ENCODE measurements around the gene SEMA7A. TPM values are rescaled to one million over a fixed set of nuclear protein-coding genes. Genes with fewer than 3 reads are reported as not detected.
"Not testable (repeated sequence)": the region's sequence is repeated elsewhere in the genome, so short reads cannot be mapped to it uniquely, and the experiment has no call there.

The SEMA7A gene
- total RNA-seq, 3 donors from 2014 or later, result 0.80 to 1.3 (median 0.88) TPM

GRCh38 chr15:74461847-74462511 is 28.2 kb upstream of the SEMA7A start:
- no peaks in the 10 kb centered on the region for H3K36me3 ChIP-seq
- H3K9me3 ChIP-seq, result no peaks in the 10 kb centered on the region
- intact Hi-C loops (cut with DNase I; ENCODE audit: low total_unique reads), result no loop called here
- H3K27ac ChIP-seq, result peak overlapping the region in 1 of 2 donors; percentile 82
- no peaks in the 10 kb centered on the region for H3K27me3 ChIP-seq
- H3K4me3 ChIP-seq, result peak overlapping the region; percentile 71 to 95 (median 72)
- TF ChIP-seq CTCF (IDR thresholded peaks at IDR 0.05) (no peak), POLR2AphosphoS5 (IDR thresholded peaks at IDR 0.05) (no peak), POLR2A (IDR thresholded peaks at IDR 0.05) (no peak)
- H3K4me1 ChIP-seq, result peaks cover 0 to 5% of the 10 kb centered on the region in 2 donors
- DNase-seq (ENCODE audit: low spot score in 2 of 2), result no peak

- intact Hi-C loops (cut with DNase I; ENCODE audit: low total_unique reads), result no loop called here
- Histone ChIP-seq H3K36me3 (no peaks in the 10 kb centered on the region), H3K4me1 (peaks cover 0 to 5% of the 10 kb centered on the region in 2 donors), H3K27me3 (no peaks in the 10 kb centered on the region), H3K4me3 (peak within 1 kb of the TSS; percentile 71 to 95 (median 72)), H3K27ac (peak within 1 kb of the TSS; percentile 82 to 86), H3K9me3 (no peaks in the 10 kb centered on the region)
- TF ChIP-seq CTCF (IDR thresholded peaks at IDR 0.05) (no peak), POLR2AphosphoS5 (IDR thresholded peaks at IDR 0.05) (peak; percentile 75 to 91 (median 84)), POLR2A (IDR thresholded peaks at IDR 0.05) (peak; percentile 80)
- peak; percentile 95 to 97 for DNase-seq (ENCODE audit: low spot score in 2 of 2)
Measured at GRCh38 chr15:74460871-74461846, 27.4 kb upstream of the SEMA7A start, which contains the start of gene UBL7. Gene UBL7, minus strand, starts transcription at chr15:74461160. Its CDS starts 2,293 bp downstream, at chr15:74458867.

DNA sequence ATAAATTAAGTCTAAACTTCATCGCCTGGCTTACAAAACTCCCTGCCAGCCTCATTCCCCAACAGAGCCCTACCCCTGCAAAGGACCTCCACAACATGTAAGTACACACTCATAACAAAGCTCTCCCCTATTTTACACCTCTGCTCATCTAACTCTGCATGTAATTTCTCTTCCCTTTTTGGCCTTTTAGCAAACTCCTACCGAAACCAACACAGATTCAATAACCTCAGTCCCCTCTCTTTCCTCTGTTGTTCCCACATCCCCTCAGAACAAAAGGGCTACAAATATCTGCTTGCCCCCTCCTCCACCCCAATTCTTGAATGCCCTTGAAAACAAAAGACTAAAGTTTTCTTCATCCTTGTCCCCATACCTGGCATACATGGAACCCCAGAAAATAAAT is 26.5 kb upstream of the SEMA7A start:
- Histone ChIP-seq H3K27me3 (no peaks in the 10 kb centered on the region), H3K4me3 (peak overlapping the region; percentile 71 to 95 (median 72)), H3K4me1 (peaks cover 0 to 5% of the 10 kb centered on the region in 2 donors), H3K9me3 (no peaks in the 10 kb centered on the region), H3K36me3 (peaks cover 3% of the 10 kb centered on the region), H3K27ac (peak overlapping the region in 1 of 2 donors; percentile 82)
- intact Hi-C loops (cut with DNase I; ENCODE audit: low total_unique reads), result no loop called here
- TF ChIP-seq POLR2AphosphoS5 (IDR thresholded peaks at IDR 0.05), result no peak
- no peak for TF ChIP-seq CTCF (IDR thresholded peaks at IDR 0.05)
- no peak for TF ChIP-seq POLR2A (IDR thresholded peaks at IDR 0.05)
- no peak for DNase-seq (ENCODE audit: low spot score in 2 of 2)

- H3K4me1 ChIP-seq; DNase-seq (ENCODE audit: low spot score in 2 of 2); H3K9me3 ChIP-seq; H3K27me3 ChIP-seq; H3K36me3 ChIP-seq; intact Hi-C loops (cut with DNase I; ENCODE audit: low total_unique reads); H3K27ac ChIP-seq: not testable (repeated sequence)
- H3K4me3 ChIP-seq, result peak overlapping the region; percentile 71 to 95 (median 72)
Measured at GRCh38 chr15:74459798-74460197, 26.0 kb upstream of the SEMA7A start.

GRCh38 chr15:74458473-74458872 is 24.7 kb upstream of the SEMA7A start:
- peaks cover 0 to 5% of the 10 kb centered on the region in 2 donors for H3K4me1 ChIP-seq
- H3K9me3 ChIP-seq, result no peaks in the 10 kb centered on the region
- no peak for TF ChIP-seq CTCF (IDR thresholded peaks at IDR 0.05)
- TF ChIP-seq POLR2A (IDR thresholded peaks at IDR 0.05), result no peak
- H3K36me3 ChIP-seq, result peaks cover 4% of the 10 kb centered on the region
- no peak for DNase-seq (ENCODE audit: low spot score in 2 of 2)
- intact Hi-C loops (cut with DNase I; ENCODE audit: low total_unique reads), result no loop called here
- H3K27ac ChIP-seq, result no peak overlapping the region
- H3K4me3 ChIP-seq, result no peak overlapping the region
- no peaks in the 10 kb centered on the region for H3K27me3 ChIP-seq

DNA sequence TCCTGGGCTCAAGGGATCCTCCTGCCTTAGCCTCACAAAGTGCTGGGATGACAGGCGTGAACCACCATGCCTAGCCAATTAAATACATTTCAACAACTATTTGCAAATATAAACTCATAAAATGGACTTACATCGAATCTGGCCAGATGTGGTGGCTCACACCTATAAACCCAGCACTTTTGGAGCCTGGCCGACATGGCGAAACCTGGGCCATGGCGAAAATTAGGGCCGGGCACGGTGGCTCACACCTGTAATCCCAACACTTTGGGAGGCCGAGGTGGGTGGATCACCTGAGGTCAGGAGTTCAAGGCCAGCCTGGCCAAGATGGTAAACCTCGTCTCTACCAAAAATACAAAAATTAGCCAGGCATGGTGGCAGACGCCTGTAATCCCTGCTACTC is 23.3 kb upstream of the SEMA7A start:
- H3K36me3 ChIP-seq, H3K4me3 ChIP-seq: not testable (repeated sequence)

More for the DNA sequence above, 23.3 kb upstream of the SEMA7A start:
- DNase-seq (ENCODE audit: low spot score in 2 of 2); H3K27ac ChIP-seq; H3K9me3 ChIP-seq; intact Hi-C loops (cut with DNase I; ENCODE audit: low total_unique reads); H3K4me1 ChIP-seq; H3K27me3 ChIP-seq: not testable (repeated sequence)
